Measurements from ENCODE around the gene LRFN2.

DNA sequence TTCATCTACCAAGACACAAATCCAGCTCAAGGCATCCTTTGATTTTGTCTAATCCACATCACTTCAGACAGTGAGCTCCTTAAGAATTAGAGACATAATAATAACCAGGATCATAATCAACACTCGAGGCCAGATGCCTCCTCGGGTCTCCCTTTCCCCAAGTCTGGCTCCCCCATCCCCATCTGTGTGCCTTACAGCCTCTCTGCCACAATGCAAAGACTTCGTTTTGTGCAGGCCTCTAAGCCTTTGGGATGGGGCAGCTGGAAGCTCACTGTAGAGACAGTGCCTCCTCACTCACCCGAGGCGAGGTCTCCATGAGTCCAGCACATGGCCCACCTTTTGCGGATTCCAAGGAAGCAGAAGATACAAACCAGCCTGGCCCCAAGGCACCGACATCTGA lies 30.3 kb downstream of the LRFN2 start:
- TF ChIP-seq, protein P1, sequence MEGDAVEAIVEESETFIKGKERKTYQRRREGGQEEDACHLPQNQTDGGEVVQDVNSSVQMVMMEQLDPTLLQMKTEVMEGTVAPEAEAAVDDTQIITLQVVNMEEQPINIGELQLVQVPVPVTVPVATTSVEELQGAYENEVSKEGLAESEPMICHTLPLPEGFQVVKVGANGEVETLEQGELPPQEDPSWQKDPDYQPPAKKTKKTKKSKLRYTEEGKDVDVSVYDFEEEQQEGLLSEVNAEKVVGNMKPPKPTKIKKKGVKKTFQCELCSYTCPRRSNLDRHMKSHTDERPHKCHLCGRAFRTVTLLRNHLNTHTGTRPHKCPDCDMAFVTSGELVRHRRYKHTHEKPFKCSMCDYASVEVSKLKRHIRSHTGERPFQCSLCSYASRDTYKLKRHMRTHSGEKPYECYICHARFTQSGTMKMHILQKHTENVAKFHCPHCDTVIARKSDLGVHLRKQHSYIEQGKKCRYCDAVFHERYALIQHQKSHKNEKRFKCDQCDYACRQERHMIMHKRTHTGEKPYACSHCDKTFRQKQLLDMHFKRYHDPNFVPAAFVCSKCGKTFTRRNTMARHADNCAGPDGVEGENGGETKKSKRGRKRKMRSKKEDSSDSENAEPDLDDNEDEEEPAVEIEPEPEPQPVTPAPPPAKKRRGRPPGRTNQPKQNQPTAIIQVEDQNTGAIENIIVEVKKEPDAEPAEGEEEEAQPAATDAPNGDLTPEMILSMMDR (conservative IDR thresholded peaks at IDR 0.05 in 1 of 2, IDR thresholded peaks at IDR 0.05 in 1 of 2; ENCODE audit: extremely low read depth in 1 of 2, insufficient read depth in 1 of 2, low read depth in 1 of 2, low read length in 2 of 2) = no peak
- TF ChIP-seq EZH2 (IDR thresholded peaks at IDR 0.05; ENCODE audit: borderline replicate concordance, low read length) = no peak

Data from mammary epithelial cell (primary cell).